GM12878 (cell line): ENCODE results near the gene MT4. TPM values are rescaled to one million over a fixed set of nuclear protein-coding genes. Genes with fewer than 3 reads are reported as not detected.

Experiments used
- ATAC-seq: fragments of 200-7000 bp; cut with Tn5 transposase; 3 replicates; pipeline ENCODE4 v1.9.1; 2020; ENCODE audit warnings: mild to moderate bottlenecking, moderate library complexity
- BruUV-seq: library from RNA; stranded (reverse); fragments of 400-500 nt; replicated peaks from 2 replicates; lab custom pipeline; 2021; lab: Mats Ljungman, UMichigan
- CTCF ChIA-PET: fragments of 300-600 bp; sonication (Branson Sonifier 250); formaldehyde crosslinking; extraction: SDS; loops from one replicate; lab custom pipeline; 2021; ENCODE audit warnings: inconsistent platforms; lab: Yijun Ruan, JAX
- POLR2A ChIA-PET: fragments of 350-600 bp; formaldehyde crosslinking; extraction: SDS; loops from one replicate; lab custom pipeline; 2021; ENCODE audit warnings: inconsistent platforms; lab: Charles Lee
- RAD21 ChIA-PET: fragments of 300-600 bp; sonication (Branson Sonifier 250); formaldehyde crosslinking; loops from one replicate; lab custom pipeline; 2023; ENCODE audit warnings: antibody characterized with exemption; ENCODE audit not compliant: unreplicated experiment; lab: Charles Lee
- SMC1A ChIA-PET: fragments of 300-600 bp; sonication (Branson Sonifier 250); formaldehyde crosslinking; loops from one replicate; lab custom pipeline; 2023; ENCODE audit not compliant: unreplicated experiment, uncharacterized antibody; lab: Charles Lee
- DNase-seq: peaks from one replicate; pipeline ENCODE4 v3.0.0-alpha.2; 2011; ENCODE audit warnings: low read depth, low spot score
- FAIRE-seq: peaks from 3 replicates; lab custom pipeline; 2011; peaks lifted over from hg19 to GRCh38; lab: Jason Lieb, UNC
- H2AFZ ChIP-seq: 2 replicates; pipeline ENCODE4 v1.6.0; 2011; ENCODE audit warnings: low read depth, low read length, control low read depth; ENCODE audit not compliant: control insufficient read depth
- H3K27ac ChIP-seq: 2 replicates; pipeline ENCODE4 v1.5.1; 2011; ENCODE audit warnings: control low read depth; ENCODE audit not compliant: control insufficient read depth, insufficient read depth
- H3K27me3 ChIP-seq, 2 experiments: replicated peaks in 1 of 2; 2 replicates each; pipeline versions ENCODE4 v1.6.0 to v1.6.1; 2011; ENCODE audit warnings: low read length in 1 of 2; ENCODE audit not compliant: control insufficient read depth in 2 of 2, insufficient read depth in 2 of 2
- H3K36me3 ChIP-seq, 2 experiments: 2 replicates each; pipeline ENCODE4 v1.5.1; 2011; ENCODE audit warnings: low read length in 1 of 2; ENCODE audit not compliant: control insufficient read depth in 2 of 2, insufficient read depth in 2 of 2
- H3K4me1 ChIP-seq: 2 replicates; pipeline ENCODE4 v1.6.1; 2011; ENCODE audit warnings: mild to moderate bottlenecking, low read length, moderate library complexity, mixed read lengths; ENCODE audit not compliant: control insufficient read depth, insufficient read depth
- H3K4me2 ChIP-seq: 2 replicates; pipeline ENCODE4 v1.6.0; 2011; ENCODE audit warnings: control low read depth; ENCODE audit not compliant: control insufficient read depth, insufficient read depth
- H3K4me3 ChIP-seq: fragments of 200-600 bp; sonication (generic); 2 replicates; pipeline ENCODE4 v1.5.1; 2016
- H3K79me2 ChIP-seq: 2 replicates; pipeline ENCODE4 v1.6.0; 2011; ENCODE audit warnings: low read length; ENCODE audit not compliant: control insufficient read depth, insufficient read depth
- H3K9ac ChIP-seq: 2 replicates; pipeline ENCODE4 v1.8.0; 2011; ENCODE audit warnings: low read length, control low read depth, mixed read lengths; ENCODE audit not compliant: control insufficient read depth, insufficient read depth
- H3K9me3 ChIP-seq: replicated peaks from 3 replicates; pipeline ENCODE4 v1.5.1; 2011; ENCODE audit warnings: mild to moderate bottlenecking, low read length; ENCODE audit not compliant: control insufficient read depth, insufficient read depth
- H4K20me1 ChIP-seq: 2 replicates; pipeline ENCODE4 v1.6.0; 2011; ENCODE audit not compliant: control insufficient read depth, insufficient read depth
- BACH1 ChIP-seq: fragments of 450-650 bp; IDR thresholded peaks from 2 replicates; pipeline ENCODE4 v1.6.1; 2017; ENCODE audit warnings: mild to moderate bottlenecking, borderline replicate concordance
- BCL11A ChIP-seq: IDR thresholded peaks from 2 replicates; pipeline ENCODE4 v1.6.1; 2011; ENCODE audit warnings: low read depth, low read length
- CBX3 ChIP-seq: fragments of 200-600 bp; sonication (generic); IDR thresholded peaks from 2 replicates; pipeline ENCODE4 v1.6.1; 2016; ENCODE audit warnings: low read depth, borderline replicate concordance
- CHD1 ChIP-seq: IDR thresholded peaks from 2 replicates; pipeline ENCODE4 v1.6.1; 2012; ENCODE audit warnings: low read depth, low read length, improper control_type of control experiment
- CREB1 ChIP-seq: IDR thresholded peaks from 2 replicates; pipeline ENCODE4 v1.6.1; 2012; ENCODE audit warnings: low read depth, mild to moderate bottlenecking, inconsistent platforms
- EGR1 ChIP-seq, 2 experiments: IDR thresholded peaks; 1 replicate in 1 of 2; 2 replicates in 1 of 2; pipeline ENCODE4 v1.6.1; 2011 to 2012; ENCODE audit warnings: low read depth in 2 of 2, low read length in 2 of 2, borderline replicate concordance in 1 of 2, mild to moderate bottlenecking in 1 of 2, moderate library complexity in 1 of 2
- GABPA ChIP-seq: IDR thresholded peaks from 2 replicates; pipeline ENCODE4 v1.6.1; 2014; ENCODE audit warnings: antibody characterized with exemption, low read depth, mild to moderate bottlenecking, inconsistent platforms
- NFIC ChIP-seq: IDR thresholded peaks from 2 replicates; pipeline ENCODE4 v1.6.1; 2012; ENCODE audit warnings: low read depth, mild to moderate bottlenecking, inconsistent platforms, low read length, moderate library complexity
- POLR2A ChIP-seq: IDR thresholded peaks from 2 replicates; pipeline ENCODE4 v1.6.1; 2011; ENCODE audit warnings: low read depth, mild to moderate bottlenecking, low read length
- POLR2AphosphoS5 ChIP-seq: IDR thresholded peaks from 2 replicates; pipeline ENCODE4 v1.6.1; 2011; ENCODE audit warnings: mild to moderate bottlenecking, low read length, inconsistent platforms
- RAD21 ChIP-seq: IDR thresholded peaks from 2 replicates; pipeline ENCODE4 v1.6.1; 2011; ENCODE audit warnings: mild to moderate bottlenecking, low read depth, low read length, moderate library complexity; ENCODE audit not compliant: insufficient read depth
- RAD51 ChIP-seq: fragments of 450-650 bp; IDR thresholded peaks from 2 replicates; pipeline ENCODE4 v1.6.1; 2016; ENCODE audit warnings: moderate library complexity, mild to moderate bottlenecking, inconsistent platforms
- RFX5 ChIP-seq: IDR thresholded peaks from 2 replicates; pipeline ENCODE4 v1.6.1; 2011; ENCODE audit warnings: low read depth, low read length, improper control_type of control experiment
- SPI1 ChIP-seq: IDR thresholded peaks from 2 replicates; pipeline ENCODE4 v1.6.1; 2011; ENCODE audit warnings: low read depth, mild to moderate bottlenecking, low read length, moderate library complexity, borderline replicate concordance; ENCODE audit not compliant: insufficient read depth
- TAF1 ChIP-seq: IDR thresholded peaks from 2 replicates; pipeline ENCODE4 v1.6.1; 2011; ENCODE audit warnings: mild to moderate bottlenecking, low read depth, low read length, borderline replicate concordance
- YBX1 ChIP-seq: fragments of 450-650 bp; IDR thresholded peaks from 2 replicates; pipeline ENCODE4 v1.6.1; 2016; ENCODE audit warnings: antibody characterized with exemption
- WGBS: methylation state at CpG from one replicate; pipeline ENCODE4 v1.1.6; 2016; ENCODE audit warnings: low lambda C conversion rate; ENCODE audit not compliant: insufficient replicate concordance, insufficient coverage; ENCODE audit errors: missing lambda C conversion rate; 5-methylcytosine and 5-hydroxymethylcytosine counted together
- in situ Hi-C: fragments of 300-500 bp; cut with MboI; formaldehyde crosslinking; loops from 9 replicates; pipeline ENCODE4 v1.14.3; 2018; ENCODE audit warnings: mixed read lengths
- intact Hi-C: fragments of 100-400 bp; cut with micrococcal nuclease; formaldehyde crosslinking; loops from one replicate; pipeline ENCODE4 v1.14.2; 2022; ENCODE audit not compliant: unreplicated experiment
- polyA plus RNA-seq, 11 experiments: library from polyadenylated mRNA; depleted of rRNA in 4 of 11; unstranded in 6 of 11; stranded (reverse) in 5 of 11; fragments of >200 nt; fragmentation: Nextera tagmentation in 4 of 11; fragmentation: Illumina TruSeq in 1 of 11; extraction: Ambion mirVana in 4 of 11; extraction: Trizol in 1 of 11; gene quantifications; 1 replicate in 1 of 11; 2 replicates in 10 of 11; pipeline versions ENCODE4 v1.2.1 to v1.2.3, GENCODE V29; 2011 to 2016; ENCODE audit warnings: inconsistent platforms in 2 of 11, missing spikeins in 2 of 11, low read depth in 1 of 11
- total RNA-seq, 4 experiments: library from RNA; depleted of rRNA in 3 of 4; stranded (reverse); fragments of >200 nt in 3 of 4; fragmentation: Illumina TruSeq in 1 of 4; extraction: Trizol in 1 of 4; gene quantifications; 2 replicates each; pipeline versions ENCODE4 v1.2.1 to v1.2.3, GENCODE V29; 2013 to 2021
- TF ChIP-seq, protein P1 (sequence below): IDR thresholded peaks from 2 replicates; pipeline ENCODE4 v1.6.1; 2012; ENCODE audit warnings: low read depth, low read length, improper control_type of control experiment
- TF ChIP-seq, protein P2 (sequence below): IDR thresholded peaks from 2 replicates; pipeline ENCODE4 v1.6.1; 2011; ENCODE audit warnings: borderline replicate concordance, low read depth, mild to moderate bottlenecking, moderate library complexity, mixed read lengths, low read length; ENCODE audit not compliant: insufficient read depth; ENCODE audit errors: extremely low read length
- TF ChIP-seq, protein P3 (sequence below): fragments of 450-650 bp; IDR thresholded peaks from 2 replicates; pipeline ENCODE4 v1.6.1; 2016; ENCODE audit warnings: mild to moderate bottlenecking

Gene MT4
- total and polyA plus RNA-seq, 10 of the 15 experiments (the other 5 are each of a cell fraction or from before 2014, with no cell fraction given), result not detected

DNA sequence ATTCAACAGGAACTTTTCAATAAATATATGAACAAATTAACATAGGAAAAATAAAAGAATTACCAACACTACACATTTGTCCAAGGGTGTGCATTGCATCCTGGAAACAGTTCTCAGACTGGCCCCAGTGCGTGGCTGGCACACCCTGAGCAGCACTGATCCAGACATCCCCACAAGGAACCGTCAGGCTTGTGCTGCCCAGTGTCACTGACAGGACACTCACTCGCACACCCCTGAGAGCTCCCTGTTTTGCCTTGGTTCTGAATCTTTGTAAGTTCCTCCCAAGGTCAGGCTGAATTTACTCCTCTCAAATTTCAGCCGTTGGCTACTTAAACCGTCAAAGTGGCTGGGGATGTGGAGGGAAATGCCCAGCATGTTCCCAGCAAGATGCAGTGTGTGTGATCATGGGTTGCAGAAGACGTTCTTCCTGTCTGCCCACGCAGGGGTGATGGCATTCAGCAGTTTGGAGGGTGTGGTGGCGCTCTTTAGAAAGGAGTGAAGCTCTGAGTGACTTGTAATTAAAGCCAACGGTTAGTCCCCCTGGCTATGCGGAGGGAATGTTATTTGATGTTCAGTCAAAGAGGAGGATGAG, 45.2 kb downstream of the MT4 start:
- ATAC-seq, result peak; percentile 49
- CTCF ChIA-PET, result interaction anchor here (1.0 to 10.0 kb wide), 8 partner anchors 9 to 92 kb away, joined by 3 to 77 read pairs (median 6); no protein-coding TSS in a partner anchor
- Histone ChIP-seq H4K20me1 (no peaks in the 10 kb centered on the region), H3K27me3 (no peaks in the 10 kb centered on the region), H3K4me1 (peaks cover 29% of the 10 kb centered on the region), H3K79me2 (no peaks in the 10 kb centered on the region), H2AFZ (peak overlapping the region; percentile 60), H3K36me3 (no peaks in the 10 kb centered on the region), H3K4me2 (peak overlapping the region; percentile 82), H3K9me3 (no peaks in the 10 kb centered on the region), H3K27ac (peak overlapping the region; percentile 50), H3K9ac (peak overlapping the region; percentile 38; the same call in 1 of the 2 replicates), H3K4me3 (peak overlapping the region; percentile 70)
- POLR2A ChIA-PET, result interaction anchor here (0.6 to 1.7 kb wide), 3 partner anchors 15 to 359 kb away, joined by 3 to 4 read pairs (median 3); partner anchors contain the start of genes MT1E and MT1X
- no peak for FAIRE-seq
- in situ Hi-C loops (no loop called here), intact Hi-C loops (no loop called here)
- DNase-seq, result peak; percentile 55
- WGBS, result 8% methylated on average over 10 of the region's 10 CpGs
- SMC1A ChIA-PET, result interaction anchor here (0.7 to 4.6 kb wide), 9 partner anchors 9 to 729 kb away, joined by 3 to 27 read pairs (median 6); no protein-coding TSS in a partner anchor
- RAD21 ChIA-PET, result interaction anchor here (1.3 to 4.6 kb wide), 5 partner anchors 14 to 91 kb away, joined by 3 to 23 read pairs (median 5); no protein-coding TSS in a partner anchor
- BruUV-seq, result no TSS peak
- TF ChIP-seq RFX5 (no peak), CBX3 (no peak), SPI1 (no peak), CHD1 (no peak), RAD21 (no peak), CREB1 (peak; percentile 75), POLR2A (no peak), EGR1 (IDR thresholded peaks at IDR 0.05; ENCODE audit: borderline replicate concordance in 1 of 2, low read depth in 2 of 2, low read length in 2 of 2) (peak in 1 of 2 experiments; percentile 75; a peak in 1 of 3 replicates), RAD51 (no peak), GABPA (peak; percentile 45; the same call in 1 of the 2 replicates), TAF1 (0 out of 2 replicates have a peak, but pooled peaks have one; percentile 15), POLR2AphosphoS5 (0 out of 2 replicates have a peak, but pooled peaks have one; percentile 10), BCL11A (0 out of 2 replicates have a peak, but pooled peaks have one; percentile 41), NFIC (0 out of 2 replicates have a peak, but pooled peaks have one; percentile 38), BACH1 (peak; percentile 55; the same call in 1 of the 2 replicates), YBX1 (no peak)
- TF ChIP-seq, protein P1, sequence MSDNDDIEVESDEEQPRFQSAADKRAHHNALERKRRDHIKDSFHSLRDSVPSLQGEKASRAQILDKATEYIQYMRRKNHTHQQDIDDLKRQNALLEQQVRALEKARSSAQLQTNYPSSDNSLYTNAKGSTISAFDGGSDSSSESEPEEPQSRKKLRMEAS, result peak; percentile 30; the same call in 1 of the 2 replicates
- TF ChIP-seq, protein P2, sequence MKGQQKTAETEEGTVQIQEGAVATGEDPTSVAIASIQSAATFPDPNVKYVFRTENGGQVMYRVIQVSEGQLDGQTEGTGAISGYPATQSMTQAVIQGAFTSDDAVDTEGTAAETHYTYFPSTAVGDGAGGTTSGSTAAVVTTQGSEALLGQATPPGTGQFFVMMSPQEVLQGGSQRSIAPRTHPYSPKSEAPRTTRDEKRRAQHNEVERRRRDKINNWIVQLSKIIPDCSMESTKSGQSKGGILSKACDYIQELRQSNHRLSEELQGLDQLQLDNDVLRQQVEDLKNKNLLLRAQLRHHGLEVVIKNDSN, result no peak
- TF ChIP-seq, protein P3, sequence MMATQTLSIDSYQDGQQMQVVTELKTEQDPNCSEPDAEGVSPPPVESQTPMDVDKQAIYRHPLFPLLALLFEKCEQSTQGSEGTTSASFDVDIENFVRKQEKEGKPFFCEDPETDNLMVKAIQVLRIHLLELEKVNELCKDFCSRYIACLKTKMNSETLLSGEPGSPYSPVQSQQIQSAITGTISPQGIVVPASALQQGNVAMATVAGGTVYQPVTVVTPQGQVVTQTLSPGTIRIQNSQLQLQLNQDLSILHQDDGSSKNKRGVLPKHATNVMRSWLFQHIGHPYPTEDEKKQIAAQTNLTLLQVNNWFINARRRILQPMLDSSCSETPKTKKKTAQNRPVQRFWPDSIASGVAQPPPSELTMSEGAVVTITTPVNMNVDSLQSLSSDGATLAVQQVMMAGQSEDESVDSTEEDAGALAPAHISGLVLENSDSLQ, result peak; percentile 72
